Posterior cingulate gyrus (tissue), 11 donors: ENCODE results near the gene PLXNA1.
A peak's percentile ranks its signal among the peaks of the same experiment; 100 is the strongest.

Experiments used
- DNase-seq, 10 donors: peaks; one replicate each; pipeline versions ENCODE4 v3.0.0 to v3.0.0-alpha.2; 2020 to 2021; ENCODE audit warnings: mixed read lengths in 3 of 10
- intact Hi-C: fragments of 100-400 bp; cut with DNase I; formaldehyde crosslinking; loops from one replicate; pipeline ENCODE4 v1.15.1; 2023

PLXNA1 gene

GRCh38 chr3:127013758-127014535, 31.0 kb downstream of the PLXNA1 start:
- intact Hi-C loops = no loop called here

GRCh38 chr3:127014536-127015281, 31.8 kb downstream of the PLXNA1 start:
- peak in 2 of 10 donors; percentile 51 to 85 for DNase-seq
- intact Hi-C loops = no loop called here

More at GRCh38 chr3:127013758-127014535, 31.0 kb downstream of the PLXNA1 start:
- no peak for DNase-seq

GRCh38 chr3:127015282-127016042, 32.5 kb downstream of the PLXNA1 start:
- intact Hi-C loops = no loop called here
- DNase-seq = peak in 5 of 10 donors; percentile 23 to 93 (median 42)

- no peak for DNase-seq
- intact Hi-C loops = no loop called here
Observed at GRCh38 chr3:127016043-127016343, 33.1 kb downstream of the PLXNA1 start.

GRCh38 chr3:127016461-127016860, 33.5 kb downstream of the PLXNA1 start:
- intact Hi-C loops = no loop called here
- DNase-seq = no peak

- no peak for DNase-seq
- intact Hi-C loops = no loop called here
Observed at GRCh38 chr3:127017229-127017628, 34.3 kb downstream of the PLXNA1 start.

- intact Hi-C loops = no loop called here
- no peak for DNase-seq
Observed at GRCh38 chr3:127017781-127018180, 34.9 kb downstream of the PLXNA1 start.

- DNase-seq = no peak
- intact Hi-C loops = no loop called here
Observed at GRCh38 chr3:127018306-127018828, 35.5 kb downstream of the PLXNA1 start.

GRCh38 chr3:127019449-127019848, 36.5 kb downstream of the PLXNA1 start:
- DNase-seq = no peak
- intact Hi-C loops = no loop called here

GRCh38 chr3:127020543-127020942, 37.6 kb downstream of the PLXNA1 start:
- DNase-seq = no peak
- intact Hi-C loops = no loop called here

- intact Hi-C loops = no loop called here
- no peak for DNase-seq
Observed at GRCh38 chr3:127022849-127023248, 39.9 kb downstream of the PLXNA1 start.

GRCh38 chr3:127025456-127025855, 42.5 kb downstream of the PLXNA1 start:
- no peak for DNase-seq
- intact Hi-C loops = no loop called here

- no peak for DNase-seq
- intact Hi-C loops = no loop called here
Observed at GRCh38 chr3:127026036-127026435, 43.1 kb downstream of the PLXNA1 start.

GRCh38 chr3:127026661-127027060, 43.7 kb downstream of the PLXNA1 start:
- intact Hi-C loops = no loop called here
- DNase-seq = no peak

GRCh38 chr3:127027061-127027735, 44.3 kb downstream of the PLXNA1 start:
- DNase-seq = no peak
- intact Hi-C loops = no loop called here

- intact Hi-C loops = no loop called here
- DNase-seq = no peak
Observed at GRCh38 chr3:127027811-127028548, 45.1 kb downstream of the PLXNA1 start.

- intact Hi-C loops = no loop called here
- no peak for DNase-seq
Observed at GRCh38 chr3:127028781-127029657, 46.1 kb downstream of the PLXNA1 start.

- intact Hi-C loops = no loop called here
- DNase-seq = no peak
Observed at GRCh38 chr3:127029658-127030507, 47.0 kb downstream of the PLXNA1 start.
